HEK293 (cell line): ENCODE measurements around the gene CBX2.

Source experiments
- CTCF ChIA-PET: fragments of 350-600 bp; formaldehyde crosslinking; extraction: SDS; loops from one replicate; lab custom pipeline; 2021; ENCODE audit warnings: antibody characterized with exemption; lab: Yijun Ruan, JAX
- POLR2A ChIA-PET: fragments of 300-600 bp; formaldehyde crosslinking; extraction: SDS; loops from one replicate; lab custom pipeline; 2020; ENCODE audit warnings: antibody characterized with exemption, inconsistent platforms; lab: Yijun Ruan, JAX
- H3K27ac ChIP-seq: fragments of 200-500 bp; sonication (Bioruptor generic); 2 replicates; pipeline ENCODE4 v1.5.1; 2014; ENCODE audit warnings: low read depth, low read length, control low read depth, inconsistent platforms; ENCODE audit errors: extremely low read depth
- H3K36me3 ChIP-seq, 2 experiments: fragments of 200-500 bp in 1 of 2; sonication (Bioruptor generic) in 1 of 2; 1 replicate in 1 of 2; 2 replicates in 1 of 2; pipeline ENCODE4 v1.5.1; 2014 to 2017; ENCODE audit warnings: inconsistent platforms in 2 of 2, low read length in 2 of 2; ENCODE audit not compliant: control insufficient read depth in 2 of 2, insufficient read depth in 1 of 2
- H3K4me1 ChIP-seq: fragments of 200-500 bp; sonication (Bioruptor generic); 2 replicates; pipeline ENCODE4 v1.5.1; 2014; ENCODE audit warnings: mild to moderate bottlenecking, low read length, inconsistent platforms; ENCODE audit not compliant: control insufficient read depth, insufficient read depth
- H3K4me3 ChIP-seq: 2 replicates; pipeline ENCODE4 v1.5.1; 2011; ENCODE audit warnings: low read depth, mild to moderate bottlenecking, control low read depth, low read length, moderate library complexity
- H3K9me3 ChIP-seq: fragments of 200-500 bp; sonication (Bioruptor generic); 2 replicates; pipeline ENCODE4 v1.5.1; 2014; ENCODE audit warnings: low read depth, low read length, inconsistent platforms; ENCODE audit not compliant: control insufficient read depth, insufficient read depth
- EGR2 ChIP-seq: fragments of 450-650 bp; formaldehyde crosslinking; IDR thresholded peaks from 2 replicates; pipeline ENCODE4 v1.5.1; 2016; ENCODE audit warnings: low read depth, missing biosample characterization, missing genetic modification characterization
- GLI2 ChIP-seq: fragments of 450-650 bp; formaldehyde crosslinking; IDR thresholded peaks from 2 replicates; pipeline ENCODE4; 2017; ENCODE audit warnings: missing biosample characterization, missing genetic modification characterization, low read depth, borderline replicate concordance
- GLI4 ChIP-seq: fragments of 450-650 bp; formaldehyde crosslinking; IDR thresholded peaks from 2 replicates; pipeline ENCODE4 v1.5.1; 2016; ENCODE audit warnings: missing biosample characterization, missing genetic modification characterization
- KLF10 ChIP-seq: fragments of 450-650 bp; IDR thresholded peaks from 2 replicates; pipeline ENCODE4 v1.5.1; 2018; ENCODE audit warnings: missing biosample characterization, mild to moderate bottlenecking, missing genetic modification characterization
- SCRT2 ChIP-seq: fragments of 450-650 bp; formaldehyde crosslinking; IDR thresholded peaks from 2 replicates; pipeline ENCODE4 v1.5.1; 2016; ENCODE audit warnings: missing biosample characterization, missing genetic modification characterization
- SP2 ChIP-seq: fragments of 450-650 bp; formaldehyde crosslinking; IDR thresholded peaks from 2 replicates; pipeline ENCODE4 v1.5.1; 2016; ENCODE audit warnings: missing biosample characterization, missing genetic modification characterization
- WT1 ChIP-seq: fragments of 450-650 bp; formaldehyde crosslinking; IDR thresholded peaks from 2 replicates; pipeline ENCODE4 v1.5.1; 2016; ENCODE audit warnings: missing biosample characterization, missing genetic modification characterization
- ZBTB7A ChIP-seq: fragments of 450-650 bp; formaldehyde crosslinking; IDR thresholded peaks from 2 replicates; pipeline ENCODE4 v1.5.1; 2016; ENCODE audit warnings: low read depth, missing biosample characterization, missing genetic modification characterization
- ZFP69B ChIP-seq: fragments of 450-650 bp; formaldehyde crosslinking; IDR thresholded peaks from 2 replicates; pipeline ENCODE4 v1.5.1; 2016; ENCODE audit warnings: missing biosample characterization, missing genetic modification characterization
- ZNF214 ChIP-seq: fragments of 450-650 bp; formaldehyde crosslinking; IDR thresholded peaks from 2 replicates; pipeline ENCODE4 v1.5.1; 2017; ENCODE audit warnings: missing biosample characterization, mild to moderate bottlenecking, missing genetic modification characterization, borderline replicate concordance
- ZNF37A ChIP-seq: fragments of 450-650 bp; IDR thresholded peaks from 2 replicates; pipeline ENCODE4 v1.5.1; 2018; ENCODE audit warnings: missing biosample characterization, missing genetic modification characterization
- ZNF529 ChIP-seq: fragments of 450-650 bp; formaldehyde crosslinking; IDR thresholded peaks from 2 replicates; pipeline ENCODE4 v1.5.1; 2017; ENCODE audit warnings: missing genetic modification characterization, missing biosample characterization; ENCODE audit not compliant: insufficient replicate concordance
- ZNF548 ChIP-seq: fragments of 450-650 bp; formaldehyde crosslinking; IDR thresholded peaks from 2 replicates; pipeline ENCODE4 v1.5.1; 2016; ENCODE audit warnings: missing biosample characterization, missing genetic modification characterization
- ZNF585B ChIP-seq: fragments of 450-650 bp; formaldehyde crosslinking; IDR thresholded peaks from 2 replicates; pipeline ENCODE4 v1.5.1; 2016; ENCODE audit warnings: missing biosample characterization, missing genetic modification characterization
- ZNF629 ChIP-seq: fragments of 450-650 bp; formaldehyde crosslinking; IDR thresholded peaks from 2 replicates; pipeline ENCODE4 v1.5.1; 2017; ENCODE audit warnings: missing biosample characterization, missing genetic modification characterization
- ZNF747 ChIP-seq: fragments of 450-650 bp; formaldehyde crosslinking; IDR thresholded peaks from 2 replicates; pipeline ENCODE4 v1.5.1; 2016; ENCODE audit warnings: missing biosample characterization, missing genetic modification characterization
- ZNF837 ChIP-seq: fragments of 450-650 bp; formaldehyde crosslinking; IDR thresholded peaks from 2 replicates; pipeline ENCODE4 v1.5.1; 2016; ENCODE audit warnings: missing biosample characterization, missing genetic modification characterization
- TF ChIP-seq, protein P1 (sequence below): fragments of 450-650 bp; formaldehyde crosslinking; IDR thresholded peaks from 2 replicates; pipeline ENCODE4 v1.5.1; 2016; ENCODE audit warnings: missing biosample characterization, missing genetic modification characterization
- TF ChIP-seq, protein P2 (sequence below): fragments of 450-650 bp; formaldehyde crosslinking; IDR thresholded peaks from 2 replicates; pipeline ENCODE4; 2016; ENCODE audit warnings: missing biosample characterization, missing genetic modification characterization
- TF ChIP-seq, protein P3 (sequence below): fragments of 450-650 bp; formaldehyde crosslinking; IDR thresholded peaks from 2 replicates; pipeline ENCODE4 v1.5.1; 2016; ENCODE audit warnings: missing biosample characterization, missing genetic modification characterization

Gene CBX2

DNA sequence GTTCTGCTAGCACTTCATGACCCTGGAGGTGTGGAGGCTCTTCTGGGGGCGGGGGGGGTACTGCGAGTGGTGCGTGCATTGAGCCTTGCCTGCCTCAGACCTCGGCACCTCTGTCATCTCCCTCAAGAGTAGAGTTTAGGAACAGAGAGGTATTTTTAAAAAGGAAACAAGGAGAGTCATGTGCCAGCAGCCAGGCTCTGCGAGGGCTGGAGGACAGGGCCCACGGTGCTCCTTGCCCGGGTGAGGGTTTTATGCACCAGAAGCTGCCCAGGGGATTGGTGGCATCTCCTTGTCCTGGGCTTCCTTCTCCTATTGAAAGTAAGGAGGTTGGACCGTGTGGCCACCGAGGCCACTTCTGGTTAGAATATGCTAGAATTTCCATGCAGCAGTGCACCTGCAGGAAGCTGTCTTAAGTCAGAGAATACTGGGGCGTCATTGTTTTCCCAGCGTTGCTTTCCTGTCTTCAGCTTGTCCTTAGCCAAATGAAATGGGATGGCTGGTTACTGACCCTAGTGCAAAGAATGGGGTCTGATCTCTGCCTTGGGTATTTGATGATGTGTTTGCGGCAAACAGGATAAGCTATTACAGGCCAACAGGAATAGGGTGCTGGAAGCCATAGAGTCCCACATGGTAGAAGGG lies 3.2 kb downstream of the CBX2 start:
- POLR2A ChIA-PET: interaction anchor here (1.0 to 1.5 kb wide), 4 partner anchors 11 to 58 kb away, joined by 3 to 8 read pairs (median 4); partner anchors contain the start of genes CBX4 and CBX8
- no peaks in the 10 kb centered on the region for H3K9me3 ChIP-seq
- H3K4me3 ChIP-seq: no peak overlapping the region
- peaks cover 14 to 66% of the 10 kb centered on the region in 2 experiments; a peak in 2 of 3 replicates for H3K36me3 ChIP-seq
- no peak for TF ChIP-seq ZFP69B (tag by site-specific recombination)
- no peak for TF ChIP-seq WT1 (tag by site-specific recombination)
- TF ChIP-seq, protein P1, sequence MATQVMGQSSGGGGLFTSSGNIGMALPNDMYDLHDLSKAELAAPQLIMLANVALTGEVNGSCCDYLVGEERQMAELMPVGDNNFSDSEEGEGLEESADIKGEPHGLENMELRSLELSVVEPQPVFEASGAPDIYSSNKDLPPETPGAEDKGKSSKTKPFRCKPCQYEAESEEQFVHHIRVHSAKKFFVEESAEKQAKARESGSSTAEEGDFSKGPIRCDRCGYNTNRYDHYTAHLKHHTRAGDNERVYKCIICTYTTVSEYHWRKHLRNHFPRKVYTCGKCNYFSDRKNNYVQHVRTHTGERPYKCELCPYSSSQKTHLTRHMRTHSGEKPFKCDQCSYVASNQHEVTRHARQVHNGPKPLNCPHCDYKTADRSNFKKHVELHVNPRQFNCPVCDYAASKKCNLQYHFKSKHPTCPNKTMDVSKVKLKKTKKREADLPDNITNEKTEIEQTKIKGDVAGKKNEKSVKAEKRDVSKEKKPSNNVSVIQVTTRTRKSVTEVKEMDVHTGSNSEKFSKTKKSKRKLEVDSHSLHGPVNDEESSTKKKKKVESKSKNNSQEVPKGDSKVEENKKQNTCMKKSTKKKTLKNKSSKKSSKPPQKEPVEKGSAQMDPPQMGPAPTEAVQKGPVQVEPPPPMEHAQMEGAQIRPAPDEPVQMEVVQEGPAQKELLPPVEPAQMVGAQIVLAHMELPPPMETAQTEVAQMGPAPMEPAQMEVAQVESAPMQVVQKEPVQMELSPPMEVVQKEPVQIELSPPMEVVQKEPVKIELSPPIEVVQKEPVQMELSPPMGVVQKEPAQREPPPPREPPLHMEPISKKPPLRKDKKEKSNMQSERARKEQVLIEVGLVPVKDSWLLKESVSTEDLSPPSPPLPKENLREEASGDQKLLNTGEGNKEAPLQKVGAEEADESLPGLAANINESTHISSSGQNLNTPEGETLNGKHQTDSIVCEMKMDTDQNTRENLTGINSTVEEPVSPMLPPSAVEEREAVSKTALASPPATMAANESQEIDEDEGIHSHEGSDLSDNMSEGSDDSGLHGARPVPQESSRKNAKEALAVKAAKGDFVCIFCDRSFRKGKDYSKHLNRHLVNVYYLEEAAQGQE: no peak
- TF ChIP-seq, protein P2, sequence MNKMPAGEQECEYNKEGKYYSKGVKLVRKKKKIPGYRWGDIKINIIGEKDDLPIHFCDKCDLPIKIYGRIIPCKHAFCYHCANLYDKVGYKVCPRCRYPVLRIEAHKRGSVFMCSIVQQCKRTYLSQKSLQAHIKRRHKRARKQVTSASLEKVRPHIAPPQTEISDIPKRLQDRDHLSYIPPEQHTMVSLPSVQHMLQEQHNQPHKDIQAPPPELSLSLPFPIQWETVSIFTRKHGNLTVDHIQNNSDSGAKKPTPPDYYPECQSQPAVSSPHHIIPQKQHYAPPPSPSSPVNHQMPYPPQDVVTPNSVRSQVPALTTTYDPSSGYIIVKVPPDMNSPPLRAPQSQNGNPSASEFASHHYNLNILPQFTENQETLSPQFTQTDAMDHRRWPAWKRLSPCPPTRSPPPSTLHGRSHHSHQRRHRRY (tag by site-specific recombination): no peak
- TF ChIP-seq ZNF837: no peak
- no peak for TF ChIP-seq ZNF214
- no peak for TF ChIP-seq EGR2 (tag by site-specific recombination)
- TF ChIP-seq ZBTB7A (tag by site-specific recombination): no peak
- no peak for TF ChIP-seq KLF10 (tag by site-specific recombination)
- TF ChIP-seq SCRT2 (tag by site-specific recombination): no peak
- TF ChIP-seq ZNF529 (tag by site-specific recombination): no peak
- no peak for TF ChIP-seq GLI2
- TF ChIP-seq, protein P3, sequence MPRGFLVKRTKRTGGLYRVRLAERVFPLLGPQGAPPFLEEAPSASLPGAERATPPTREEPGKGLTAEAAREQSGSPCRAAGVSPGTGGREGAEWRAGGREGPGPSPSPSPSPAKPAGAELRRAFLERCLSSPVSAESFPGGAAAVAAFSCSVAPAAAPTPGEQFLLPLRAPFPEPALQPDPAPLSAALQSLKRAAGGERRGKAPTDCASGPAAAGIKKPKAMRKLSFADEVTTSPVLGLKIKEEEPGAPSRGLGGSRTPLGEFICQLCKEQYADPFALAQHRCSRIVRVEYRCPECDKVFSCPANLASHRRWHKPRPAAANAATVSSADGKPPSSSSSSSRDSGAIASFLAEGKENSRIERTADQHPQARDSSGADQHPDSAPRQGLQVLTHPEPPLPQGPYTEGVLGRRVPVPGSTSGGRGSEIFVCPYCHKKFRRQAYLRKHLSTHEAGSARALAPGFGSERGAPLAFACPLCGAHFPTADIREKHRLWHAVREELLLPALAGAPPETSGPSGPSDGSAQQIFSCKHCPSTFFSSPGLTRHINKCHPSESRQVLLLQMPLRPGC: no peak
- no peak for TF ChIP-seq ZNF585B (tag by site-specific recombination)
- TF ChIP-seq SP2 (tag by site-specific recombination): no peak
- TF ChIP-seq ZNF548 (tag by site-specific recombination): no peak
- no peak for TF ChIP-seq GLI4 (tag by site-specific recombination)
- TF ChIP-seq ZNF629 (tag by site-specific recombination): no peak
- no peak for TF ChIP-seq ZNF747 (tag by site-specific recombination)
- TF ChIP-seq ZNF37A: no peak
- H3K4me1 ChIP-seq: peaks cover 21% of the 10 kb centered on the region
- CTCF ChIA-PET: interaction anchor here (1.0 to 2.7 kb wide), 4 partner anchors 9 to 40 kb away, joined by 3 to 14 read pairs (median 7); no protein-coding TSS in a partner anchor
- no peak overlapping the region for H3K27ac ChIP-seq
